ENCODE results near the gene NCAPG.

Gene NCAPG

GRCh38 chr4:17810260-17811077 lies at the start of gene NCAPG, which contains the start of gene DCAF16:
NCAPG (plus strand) TSS chr4:17810979; CDS start chr4:17811078, 99 bp downstream.
DCAF16 (minus strand) TSS chr4:17810757; CDS start chr4:17804141, 6,616 bp downstream.
- peak; percentile 91 for DNase-seq

- no peak for DNase-seq
Observed at GRCh38 chr4:17761062-17761461, 49.7 kb upstream of the NCAPG start.

GRCh38 chr4:17762726-17763125 lies 48.1 kb upstream of the NCAPG start:
- peak; percentile 78 for DNase-seq

- no peak for DNase-seq
Observed at GRCh38 chr4:17763416-17763815, 47.4 kb upstream of the NCAPG start.

- peak; percentile 62 for DNase-seq
Observed at GRCh38 chr4:17763931-17764330, 46.8 kb upstream of the NCAPG start.

GRCh38 chr4:17765514-17766286 lies 45.1 kb upstream of the NCAPG start:
- no peak for DNase-seq

GRCh38 chr4:17766826-17767458 lies 43.8 kb upstream of the NCAPG start:
- no peak for DNase-seq

GRCh38 chr4:17769406-17770174 lies 41.2 kb upstream of the NCAPG start:
- DNase-seq: no peak

GRCh38 chr4:17770845-17771244 lies 39.9 kb upstream of the NCAPG start:
- no peak for DNase-seq

- no peak for DNase-seq
Observed at GRCh38 chr4:17771284-17771908, 39.4 kb upstream of the NCAPG start.

GRCh38 chr4:17773135-17773698 lies 37.6 kb upstream of the NCAPG start:
- no peak for DNase-seq

- DNase-seq: no peak
Observed at GRCh38 chr4:17778431-17778830, 32.3 kb upstream of the NCAPG start.

- no peak for DNase-seq
Observed at GRCh38 chr4:17780501-17781299, 30.1 kb upstream of the NCAPG start.

GRCh38 chr4:17781300-17782287 lies 29.2 kb upstream of the NCAPG start, which contains the start of gene FAM184B:
FAM184B (minus strand) TSS chr4:17781621; CDS start chr4:17781299, 322 bp downstream.
- DNase-seq: no peak

- no peak for DNase-seq
Observed at GRCh38 chr4:17785858-17786257, 24.9 kb upstream of the NCAPG start.

- no peak for DNase-seq
Observed at GRCh38 chr4:17786567-17786966, 24.2 kb upstream of the NCAPG start.

- no peak for DNase-seq
Observed at GRCh38 chr4:17787315-17787714, 23.5 kb upstream of the NCAPG start.

- no peak for DNase-seq
Observed at GRCh38 chr4:17788956-17789355, 21.8 kb upstream of the NCAPG start.

- no peak for DNase-seq
Observed at GRCh38 chr4:17794730-17795129, 16.0 kb upstream of the NCAPG start.

GRCh38 chr4:17797808-17798207 lies 13.0 kb upstream of the NCAPG start:
- DNase-seq: no peak

Data from NCI-H446 treated with DMSO at 0.1 percent for 48 hours (cell line).